ENCODE measurements around the gene GPC2. TPM values are rescaled to one million over a fixed set of nuclear protein-coding genes. Genes with fewer than 3 reads are reported as not detected.

The GPC2 gene
- total RNA-seq, 1 donor from 2014 or later, result 14.7 TPM

GRCh38 chr7:100171087-100171681, 6.0 kb downstream of the GPC2 start:
- no peak for DNase-seq (ENCODE audit: low read depth)
- Histone ChIP-seq H3K27me3 (ENCODE audit: control insufficient read depth, insufficient read depth, low read length) (peaks cover 30% of the 10 kb centered on the region), H3K4me3 (ENCODE audit: low read depth, low read length) (peak overlapping the region; percentile 12), H3K36me3 (ENCODE audit: control insufficient read depth, insufficient read depth, low read length) (no peaks in the 10 kb centered on the region)
- no peak for TF ChIP-seq CTCF (IDR thresholded peaks at IDR 0.05; ENCODE audit: insufficient read depth, low read length, poor library complexity, severe bottlenecking)

GRCh38 chr7:100170101-100170897, 6.9 kb downstream of the GPC2 start:
- no peaks in the 10 kb centered on the region for H3K36me3 ChIP-seq (ENCODE audit: control insufficient read depth, insufficient read depth, low read length)
- peaks cover 31% of the 10 kb centered on the region for H3K27me3 ChIP-seq (ENCODE audit: control insufficient read depth, insufficient read depth, low read length)
- DNase-seq (ENCODE audit: low read depth), result no peak
- no peak overlapping the region for H3K4me3 ChIP-seq (ENCODE audit: low read depth, low read length)
- no peak for TF ChIP-seq CTCF (IDR thresholded peaks at IDR 0.05; ENCODE audit: insufficient read depth, low read length, poor library complexity, severe bottlenecking)

- no peak for TF ChIP-seq CTCF (IDR thresholded peaks at IDR 0.05; ENCODE audit: insufficient read depth, low read length, poor library complexity, severe bottlenecking)
- H3K27me3 ChIP-seq (ENCODE audit: control insufficient read depth, insufficient read depth, low read length), result peaks cover 31% of the 10 kb centered on the region
Observed at GRCh38 chr7:100169147-100169850, 7.9 kb downstream of the GPC2 start.

GRCh38 chr7:100167912-100168323, 9.3 kb downstream of the GPC2 start:
- no peak for TF ChIP-seq CTCF (IDR thresholded peaks at IDR 0.05; ENCODE audit: insufficient read depth, low read length, poor library complexity, severe bottlenecking)
- Histone ChIP-seq H3K27me3 (ENCODE audit: control insufficient read depth, insufficient read depth, low read length) (peaks cover 31% of the 10 kb centered on the region), H3K4me3 (ENCODE audit: low read depth, low read length) (peak overlapping the region; percentile 15), H3K36me3 (ENCODE audit: control insufficient read depth, insufficient read depth, low read length) (no peaks in the 10 kb centered on the region)
- DNase-seq (ENCODE audit: low read depth), result no peak

More at GRCh38 chr7:100169147-100169850, 7.9 kb downstream of the GPC2 start:
- no peak overlapping the region for H3K4me3 ChIP-seq (ENCODE audit: low read depth, low read length)
- no peak for DNase-seq (ENCODE audit: low read depth)
- no peaks in the 10 kb centered on the region for H3K36me3 ChIP-seq (ENCODE audit: control insufficient read depth, insufficient read depth, low read length)

- no peak for DNase-seq (ENCODE audit: low read depth)
- H3K27me3 ChIP-seq (ENCODE audit: control insufficient read depth, insufficient read depth, low read length), result peaks cover 31% of the 10 kb centered on the region
- TF ChIP-seq CTCF (IDR thresholded peaks at IDR 0.05; ENCODE audit: insufficient read depth, low read length, poor library complexity, severe bottlenecking), result no peak
- H3K4me3 ChIP-seq (ENCODE audit: low read depth, low read length), result no peak overlapping the region
- H3K36me3 ChIP-seq (ENCODE audit: control insufficient read depth, insufficient read depth, low read length), result no peaks in the 10 kb centered on the region
Observed at GRCh38 chr7:100166970-100167911, 9.9 kb downstream of the GPC2 start.
